KBM-7 (cell line): Measurements from ENCODE around the gene A2ML1.
"Not testable (repeated sequence)": the region's sequence is repeated elsewhere in the genome, so short reads cannot be mapped to it uniquely, and the experiment has no call there.

Experiments
- DNase-seq: peaks from one replicate; pipeline ENCODE4 v3.0.0-alpha.2; 2015
- in situ Hi-C: fragments of 300-500 bp; cut with MboI; formaldehyde crosslinking; loops from 2 replicates; pipeline ENCODE4 v1.14.3; 2020; ENCODE audit warnings: low sequenced_read_pairs, low pct_unique_long_range_greater_than_20kb, mixed read lengths

Gene A2ML1

GRCh38 chr12:8813572-8814357 is 8.7 kb upstream of the A2ML1 start:
- in situ Hi-C loops, result no loop called here

GRCh38 chr12:8816448-8817050 is 5.9 kb upstream of the A2ML1 start:
- DNase-seq, result no peak
- in situ Hi-C loops, result no loop called here

More at GRCh38 chr12:8813572-8814357, 8.7 kb upstream of the A2ML1 start:
- DNase-seq, result no peak

GRCh38 chr12:8817856-8818255 is 4.6 kb upstream of the A2ML1 start:
- in situ Hi-C loops, result no loop called here
- no peak for DNase-seq

GRCh38 chr12:8818526-8818925 is 3.9 kb upstream of the A2ML1 start:
- in situ Hi-C loops, result no loop called here

GRCh38 chr12:8819666-8819980 is 2.8 kb upstream of the A2ML1 start:
- no peak for DNase-seq

More at GRCh38 chr12:8818526-8818925, 3.9 kb upstream of the A2ML1 start:
- DNase-seq, result no peak

GRCh38 chr12:8820676-8821407 is 1.6 kb upstream of the A2ML1 start:
- DNase-seq, in situ Hi-C loops: not testable (repeated sequence)

More at GRCh38 chr12:8819666-8819980, 2.8 kb upstream of the A2ML1 start:
- in situ Hi-C loops, result no loop called here

- no peak for DNase-seq
- in situ Hi-C loops, result no loop called here
These were observed 830 bp upstream of the A2ML1 start for GRCh38 chr12:8821591-8821990.

GRCh38 chr12:8823565-8824300 is 1.3 kb downstream of the A2ML1 start:
- peak; percentile 42 for DNase-seq

GRCh38 chr12:8827551-8828256 is 5.3 kb downstream of the A2ML1 start:
- no peak for DNase-seq
- in situ Hi-C loops, result no loop called here

More at GRCh38 chr12:8823565-8824300, 1.3 kb downstream of the A2ML1 start:
- in situ Hi-C loops, result no loop called here

- in situ Hi-C loops, result no loop called here
- DNase-seq, result no peak
These were observed 6.1 kb downstream of the A2ML1 start for GRCh38 chr12:8828257-8829124.

GRCh38 chr12:8829125-8829518 is 6.7 kb downstream of the A2ML1 start:
- in situ Hi-C loops, result no loop called here
- no peak for DNase-seq

GRCh38 chr12:8829621-8830020 is 7.2 kb downstream of the A2ML1 start:
- no peak for DNase-seq
- in situ Hi-C loops, result no loop called here

- in situ Hi-C loops, result no loop called here
- DNase-seq, result no peak
These were observed 8.7 kb downstream of the A2ML1 start for GRCh38 chr12:8831116-8831515.

GRCh38 chr12:8832500-8832899 is 10.1 kb downstream of the A2ML1 start:
- no peak for DNase-seq
- in situ Hi-C loops, result no loop called here

- in situ Hi-C loops, result no loop called here
- DNase-seq, result no peak
These were observed 11.8 kb downstream of the A2ML1 start for GRCh38 chr12:8834230-8834629.

- DNase-seq, result no peak
- in situ Hi-C loops, result no loop called here
These were observed 14.9 kb downstream of the A2ML1 start for GRCh38 chr12:8837291-8837690.

GRCh38 chr12:8840321-8840720 is 17.9 kb downstream of the A2ML1 start:
- no peak for DNase-seq
- in situ Hi-C loops, result no loop called here
